ENCODE results near the gene AKT3.

DNA sequence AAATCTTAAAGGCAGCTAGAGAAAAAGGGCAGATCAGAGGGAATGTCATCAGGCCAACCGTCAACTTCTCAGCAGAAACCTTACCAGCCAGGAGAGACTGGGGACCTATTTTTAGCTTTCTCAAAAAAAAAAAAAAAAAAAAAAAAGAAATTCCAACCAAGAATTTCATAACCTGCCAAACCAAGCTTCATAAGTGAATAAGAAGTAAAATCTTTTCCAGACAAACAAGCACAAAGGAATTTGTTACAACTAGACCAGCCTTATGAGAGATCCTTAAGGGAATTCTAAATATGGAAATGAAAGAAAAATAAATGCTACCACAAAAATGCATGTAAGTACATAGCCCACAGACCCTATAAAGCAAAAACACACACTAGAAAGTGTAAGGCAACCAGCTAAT lies 267.7 kb downstream of the AKT3 start:
- no peak for TF ChIP-seq CTCF (IDR thresholded peaks at IDR 0.05)
- no peak for TF ChIP-seq EZH2 (IDR thresholded peaks at IDR 0.05)

Data from neural progenitor cell (in vitro differentiated cells).